Choroid plexus epithelial cell (primary cell): Measurements from ENCODE around the gene CEACAM8.
"Not testable (repeated sequence)": the region's sequence is repeated elsewhere in the genome, so short reads cannot be mapped to it uniquely, and the experiment has no call there.

Experiments used
- DNase-seq: peaks from one replicate; pipeline ENCODE4 v3.0.0-alpha.2; 2010; ENCODE audit warnings: low read depth
- H3K4me3 ChIP-seq: 2 replicates; pipeline ENCODE4 v1.5.1; 2011; ENCODE audit warnings: low read depth, mild to moderate bottlenecking, control low read depth, low read length, moderate library complexity
- TF ChIP-seq, protein P1 (sequence below): conservative IDR thresholded peaks from 2 replicates; pipeline ENCODE4 v1.5.1; 2011; ENCODE audit warnings: low read depth, mild to moderate bottlenecking, control low read depth, inconsistent platforms, low read length, moderate library complexity

The CEACAM8 gene

DNA sequence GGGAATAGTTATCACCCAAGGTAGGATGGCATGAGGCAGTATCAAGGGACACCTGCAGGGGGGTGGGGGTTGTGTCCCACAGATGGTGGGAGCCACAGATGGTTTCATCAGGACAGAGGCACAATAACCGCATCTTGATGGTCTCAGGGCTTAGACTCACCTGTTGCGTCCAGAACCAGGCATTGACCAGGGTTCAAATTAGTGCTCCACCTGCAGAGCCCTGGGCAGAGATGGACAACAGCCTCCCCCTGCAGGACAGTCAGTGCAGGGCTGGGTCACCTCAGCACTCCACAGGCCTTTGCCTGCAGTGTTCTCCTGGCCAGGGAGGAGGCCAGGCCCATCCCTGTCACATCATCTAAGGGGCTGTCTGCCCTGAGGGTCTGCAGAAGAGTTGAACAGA is 51.9 kb downstream of the CEACAM8 start:
- no peak for DNase-seq
- H3K4me3 ChIP-seq, result no peak overlapping the region
- TF ChIP-seq, protein P1, sequence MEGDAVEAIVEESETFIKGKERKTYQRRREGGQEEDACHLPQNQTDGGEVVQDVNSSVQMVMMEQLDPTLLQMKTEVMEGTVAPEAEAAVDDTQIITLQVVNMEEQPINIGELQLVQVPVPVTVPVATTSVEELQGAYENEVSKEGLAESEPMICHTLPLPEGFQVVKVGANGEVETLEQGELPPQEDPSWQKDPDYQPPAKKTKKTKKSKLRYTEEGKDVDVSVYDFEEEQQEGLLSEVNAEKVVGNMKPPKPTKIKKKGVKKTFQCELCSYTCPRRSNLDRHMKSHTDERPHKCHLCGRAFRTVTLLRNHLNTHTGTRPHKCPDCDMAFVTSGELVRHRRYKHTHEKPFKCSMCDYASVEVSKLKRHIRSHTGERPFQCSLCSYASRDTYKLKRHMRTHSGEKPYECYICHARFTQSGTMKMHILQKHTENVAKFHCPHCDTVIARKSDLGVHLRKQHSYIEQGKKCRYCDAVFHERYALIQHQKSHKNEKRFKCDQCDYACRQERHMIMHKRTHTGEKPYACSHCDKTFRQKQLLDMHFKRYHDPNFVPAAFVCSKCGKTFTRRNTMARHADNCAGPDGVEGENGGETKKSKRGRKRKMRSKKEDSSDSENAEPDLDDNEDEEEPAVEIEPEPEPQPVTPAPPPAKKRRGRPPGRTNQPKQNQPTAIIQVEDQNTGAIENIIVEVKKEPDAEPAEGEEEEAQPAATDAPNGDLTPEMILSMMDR, result peak; percentile 29

DNA sequence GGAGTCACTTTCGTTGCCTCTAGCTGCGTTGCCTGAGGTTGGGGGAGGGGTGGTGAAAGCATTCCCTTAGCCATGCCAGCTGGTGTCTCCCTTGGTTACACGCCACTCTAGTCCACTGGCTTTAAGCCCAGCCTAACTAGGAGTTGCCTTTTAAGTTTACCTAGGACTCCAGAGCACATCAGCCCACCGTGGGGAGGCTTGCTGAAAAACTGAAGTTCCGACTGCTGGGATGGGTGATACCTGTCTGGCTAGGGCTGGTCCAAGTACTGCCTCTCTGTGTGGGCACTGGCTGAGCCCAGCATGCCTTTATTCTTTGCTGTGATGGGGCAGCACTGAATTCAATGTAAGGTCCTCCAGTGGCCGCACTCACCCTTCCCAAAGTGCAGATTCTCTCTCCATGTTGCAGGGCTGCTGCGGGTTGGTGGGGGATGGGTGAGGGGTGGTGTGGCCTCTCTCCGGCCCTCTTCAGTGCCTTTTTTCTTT is 54.6 kb downstream of the CEACAM8 start:
- no peak for DNase-seq
- TF ChIP-seq, protein P1, result no peak
- no peak overlapping the region for H3K4me3 ChIP-seq

DNA sequence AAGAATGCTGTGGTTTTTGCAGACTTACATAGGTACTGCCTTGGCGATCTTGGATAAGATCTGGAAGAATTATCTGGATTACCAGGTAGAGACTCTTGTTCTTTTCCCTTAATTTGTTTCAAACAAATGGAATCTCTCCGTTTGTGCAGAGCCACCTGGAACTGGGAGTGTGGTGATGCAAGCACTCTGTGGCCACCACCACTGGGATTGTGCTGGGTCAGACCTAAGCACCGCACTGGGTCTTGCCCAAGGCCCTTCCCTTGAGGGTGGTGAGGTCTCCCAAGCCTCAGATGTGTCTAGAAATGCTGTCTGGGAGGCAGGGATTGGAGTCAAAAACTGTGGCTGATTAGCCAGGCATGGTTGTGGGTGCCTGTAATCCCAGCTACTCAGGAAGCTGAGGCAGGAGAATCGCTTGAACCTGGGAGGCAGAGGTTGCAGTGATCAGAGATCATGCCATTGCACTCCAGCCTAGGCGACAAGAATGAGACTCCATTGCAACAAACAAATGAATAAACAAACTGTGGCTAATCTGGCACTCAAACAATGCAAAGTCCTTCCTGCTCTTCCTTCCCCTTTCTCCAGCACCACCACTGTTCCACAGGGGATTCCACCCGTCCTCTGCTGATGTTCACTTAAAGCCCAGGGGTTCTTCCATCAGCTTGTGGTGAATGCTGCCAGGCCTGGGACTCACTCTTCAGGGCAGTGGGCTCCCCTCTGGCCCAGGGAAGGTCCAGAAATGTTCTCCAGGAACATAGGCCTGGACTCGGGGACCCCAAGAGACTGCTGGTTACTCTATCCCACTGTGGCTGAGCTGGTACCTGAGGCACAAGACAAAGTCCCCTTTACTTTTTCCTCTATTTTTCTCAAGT is 55.6 kb downstream of the CEACAM8 start:
- no peak overlapping the region for H3K4me3 ChIP-seq
- TF ChIP-seq, protein P1, result no peak
- no peak for DNase-seq

DNA sequence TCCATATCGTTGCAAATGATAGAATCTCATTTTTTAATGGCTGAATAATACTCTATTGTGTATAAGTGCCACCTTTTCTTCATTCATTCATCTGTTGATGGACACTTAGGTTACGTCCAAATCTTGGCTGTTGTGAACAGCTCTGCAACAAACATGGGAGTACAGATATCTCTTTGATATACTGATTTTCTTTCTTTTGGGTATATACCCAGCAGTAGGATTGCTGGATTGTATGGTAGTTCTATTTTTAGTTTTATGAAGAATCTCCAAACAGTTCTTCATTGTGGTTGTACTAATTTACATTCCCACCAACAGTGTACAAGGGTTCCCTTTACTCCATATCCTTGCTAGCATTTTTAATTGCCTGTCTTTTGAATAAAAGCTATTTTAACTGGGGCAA is 59.4 kb downstream of the CEACAM8 start:
- not testable (repeated sequence) for H3K4me3 ChIP-seq, DNase-seq

DNA sequence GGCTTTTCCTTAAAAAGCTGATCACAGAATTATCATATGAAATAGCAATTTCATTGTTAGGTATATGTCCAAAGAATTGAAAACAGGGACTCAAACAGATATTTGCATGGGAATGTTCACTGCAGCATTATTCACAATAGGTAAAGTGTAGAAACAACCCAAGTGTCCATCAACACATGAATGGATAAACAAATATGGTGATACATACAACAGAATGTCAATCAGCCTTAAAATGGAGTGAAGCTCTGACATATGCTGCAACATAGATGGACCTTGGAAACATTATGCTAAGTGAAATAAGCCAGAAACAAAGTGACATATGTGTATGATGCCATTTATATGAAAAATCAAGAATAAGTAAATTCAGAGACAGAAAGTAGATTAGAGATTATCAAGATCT is 60.3 kb downstream of the CEACAM8 start:
- DNase-seq, result no peak
- TF ChIP-seq, protein P1, result no peak
- no peak overlapping the region for H3K4me3 ChIP-seq

DNA sequence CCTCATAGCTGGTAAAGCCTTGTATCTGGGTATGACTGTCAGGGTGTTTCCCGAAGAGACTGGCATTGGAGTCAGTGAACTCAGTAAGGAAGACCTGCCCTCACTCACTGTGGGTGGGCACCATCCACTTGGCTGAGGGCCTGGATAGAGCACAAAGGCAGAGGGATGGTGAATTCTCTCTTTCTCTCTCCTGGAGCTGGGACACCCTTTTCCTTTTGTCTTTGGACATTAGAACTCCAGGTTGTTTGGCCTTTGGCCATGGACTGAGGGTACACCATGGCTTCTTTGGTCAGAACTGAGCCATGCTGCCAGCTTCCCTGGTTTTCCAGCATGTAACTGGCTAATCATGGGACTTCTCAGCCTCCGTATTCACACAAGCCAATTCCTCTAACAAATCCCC is 61.8 kb downstream of the CEACAM8 start:
- no peak overlapping the region for H3K4me3 ChIP-seq
- TF ChIP-seq, protein P1, result no peak
- DNase-seq, result no peak

DNA sequence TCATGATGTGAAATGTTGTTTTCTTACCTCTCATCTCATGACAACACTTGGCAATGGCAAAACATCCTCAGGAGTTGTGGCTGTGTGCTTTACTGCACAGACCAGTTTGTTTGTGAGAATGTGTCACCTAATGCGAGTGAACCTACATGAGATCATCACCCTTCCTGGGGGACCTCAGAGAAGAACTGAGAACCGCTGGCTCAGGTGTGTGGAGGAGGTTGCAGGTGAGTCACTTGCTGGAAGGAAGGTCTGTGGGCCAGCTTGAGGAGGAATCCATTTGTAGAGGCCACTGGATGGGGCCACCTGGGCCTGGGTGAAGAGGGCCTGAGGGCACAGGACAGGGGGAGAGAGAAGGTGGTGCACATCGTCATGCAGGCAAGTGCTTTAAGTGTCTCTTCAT is 63.4 kb downstream of the CEACAM8 start:
- TF ChIP-seq, protein P1, result no peak
- no peak for DNase-seq
- no peak overlapping the region for H3K4me3 ChIP-seq
